DOHH2 (cell line): ENCODE data around the gene MAN2C1.

Experiments used
- H3F3A ChIP-seq: fragments of 200-600 bp; sonication (generic), shearing (Covaris generic); 2 replicates; pipeline ENCODE4 v1.6.0; 2016; ENCODE audit warnings: antibody characterized with exemption, mild to moderate bottlenecking; ENCODE audit not compliant: control insufficient read depth, insufficient read depth
- H3K27ac ChIP-seq: fragments of 200-600 bp; sonication (generic); 2 replicates; pipeline ENCODE4 v1.5.1; 2014; ENCODE audit warnings: low read depth, mild to moderate bottlenecking, low read length, moderate library complexity
- H3K27me3 ChIP-seq: fragments of 200-600 bp; sonication (generic); 2 replicates; pipeline ENCODE4 v1.6.1; 2014; ENCODE audit warnings: mild to moderate bottlenecking, low read length, mixed read lengths; ENCODE audit not compliant: control insufficient read depth
- H3K36me3 ChIP-seq: fragments of 200-600 bp; sonication (generic); 2 replicates; pipeline ENCODE4 v1.6.1; 2014; ENCODE audit warnings: mild to moderate bottlenecking, low read length, moderate library complexity, mixed read lengths; ENCODE audit not compliant: control insufficient read depth
- H3K4me1 ChIP-seq: fragments of 200-600 bp; sonication (generic); 2 replicates; pipeline ENCODE4 v1.6.1; 2014; ENCODE audit warnings: mild to moderate bottlenecking, low read length, mixed read lengths; ENCODE audit not compliant: control insufficient read depth
- H3K4me2 ChIP-seq: fragments of 200-600 bp; sonication (generic); 2 replicates; pipeline ENCODE4 v1.6.0; 2014; ENCODE audit warnings: mild to moderate bottlenecking, low read length, moderate library complexity
- H3K4me3 ChIP-seq: fragments of 200-600 bp; sonication (generic); 2 replicates; pipeline ENCODE4 v1.5.1; 2014; ENCODE audit warnings: mild to moderate bottlenecking, low read length, mixed read lengths
- H3K79me2 ChIP-seq: fragments of 200-600 bp; sonication (generic); 2 replicates; pipeline ENCODE4 v1.6.1; 2014; ENCODE audit warnings: mild to moderate bottlenecking, low read length, mixed read lengths; ENCODE audit not compliant: control insufficient read depth
- H3K9me2 ChIP-seq: fragments of 200-600 bp; sonication (generic); replicated peaks from 2 replicates; pipeline ENCODE4 v1.6.1; 2014; ENCODE audit warnings: mild to moderate bottlenecking, low read length, mixed read lengths; ENCODE audit not compliant: control insufficient read depth
- H3K9me3 ChIP-seq: fragments of 200-600 bp; sonication (generic); 2 replicates; pipeline ENCODE4 v1.6.1; 2014; ENCODE audit warnings: antibody characterized with exemption, low read length, mixed read lengths; ENCODE audit not compliant: control insufficient read depth, insufficient read depth
- H4K20me1 ChIP-seq: fragments of 200-600 bp; sonication (generic); 2 replicates; pipeline ENCODE4 v1.6.0; 2014; ENCODE audit warnings: low read depth, mild to moderate bottlenecking, antibody characterized with exemption, low read length, moderate library complexity; ENCODE audit not compliant: control insufficient read depth, insufficient read depth
- EZH2phosphoT487 ChIP-seq: fragments of 200-600 bp; sonication (generic); IDR thresholded peaks from 2 replicates; pipeline ENCODE4 v1.6.1; 2017; ENCODE audit warnings: borderline replicate concordance, mild to moderate bottlenecking, antibody characterized with exemption, low read length, moderate library complexity, mixed read lengths
- TF ChIP-seq, protein P1 (sequence below): fragments of 200-600 bp; sonication (generic); IDR thresholded peaks from one replicate; pipeline ENCODE4 v1.5.1; 2014; ENCODE audit warnings: antibody characterized with exemption, mild to moderate bottlenecking, low read depth, low read length; ENCODE audit not compliant: poor library complexity, severe bottlenecking

The MAN2C1 gene

DNA sequence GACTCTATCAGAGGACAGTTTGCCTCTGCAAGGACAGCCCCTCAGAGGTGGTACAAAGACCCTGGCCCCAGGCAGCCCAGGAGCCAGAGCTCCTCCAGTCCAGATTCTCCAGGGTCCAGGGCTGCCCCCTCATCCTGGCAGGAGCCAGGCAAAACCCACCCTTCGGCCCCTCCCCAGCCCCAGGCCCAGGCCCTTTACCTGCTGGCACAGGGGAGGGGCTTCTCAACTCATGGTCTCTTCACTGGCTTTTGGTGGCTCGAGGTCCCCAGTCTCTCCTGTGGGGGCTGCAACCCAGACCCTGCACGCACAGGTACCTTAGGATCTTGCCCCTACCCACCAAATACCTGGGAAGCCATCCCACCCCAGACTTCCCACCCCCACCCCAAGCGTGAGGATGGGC lies 13.0 kb downstream of the MAN2C1 start:
- Histone ChIP-seq H4K20me1 (no peaks in the 10 kb centered on the region), H3K9me3 (no peaks in the 10 kb centered on the region), H3K27ac (no peak overlapping the region), H3K4me3 (no peak overlapping the region), H3K27me3 (no peaks in the 10 kb centered on the region), H3K36me3 (peaks cover 60% of the 10 kb centered on the region), H3F3A (peaks cover 6% of the 10 kb centered on the region), H3K9me2 (no peaks in the 10 kb centered on the region), H3K4me2 (no peak overlapping the region), H3K4me1 (peaks cover 10% of the 10 kb centered on the region), H3K79me2 (peaks cover 7% of the 10 kb centered on the region)
- TF ChIP-seq EZH2phosphoT487, result no peak
- TF ChIP-seq, protein P1, sequence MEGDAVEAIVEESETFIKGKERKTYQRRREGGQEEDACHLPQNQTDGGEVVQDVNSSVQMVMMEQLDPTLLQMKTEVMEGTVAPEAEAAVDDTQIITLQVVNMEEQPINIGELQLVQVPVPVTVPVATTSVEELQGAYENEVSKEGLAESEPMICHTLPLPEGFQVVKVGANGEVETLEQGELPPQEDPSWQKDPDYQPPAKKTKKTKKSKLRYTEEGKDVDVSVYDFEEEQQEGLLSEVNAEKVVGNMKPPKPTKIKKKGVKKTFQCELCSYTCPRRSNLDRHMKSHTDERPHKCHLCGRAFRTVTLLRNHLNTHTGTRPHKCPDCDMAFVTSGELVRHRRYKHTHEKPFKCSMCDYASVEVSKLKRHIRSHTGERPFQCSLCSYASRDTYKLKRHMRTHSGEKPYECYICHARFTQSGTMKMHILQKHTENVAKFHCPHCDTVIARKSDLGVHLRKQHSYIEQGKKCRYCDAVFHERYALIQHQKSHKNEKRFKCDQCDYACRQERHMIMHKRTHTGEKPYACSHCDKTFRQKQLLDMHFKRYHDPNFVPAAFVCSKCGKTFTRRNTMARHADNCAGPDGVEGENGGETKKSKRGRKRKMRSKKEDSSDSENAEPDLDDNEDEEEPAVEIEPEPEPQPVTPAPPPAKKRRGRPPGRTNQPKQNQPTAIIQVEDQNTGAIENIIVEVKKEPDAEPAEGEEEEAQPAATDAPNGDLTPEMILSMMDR, result no peak

DNA sequence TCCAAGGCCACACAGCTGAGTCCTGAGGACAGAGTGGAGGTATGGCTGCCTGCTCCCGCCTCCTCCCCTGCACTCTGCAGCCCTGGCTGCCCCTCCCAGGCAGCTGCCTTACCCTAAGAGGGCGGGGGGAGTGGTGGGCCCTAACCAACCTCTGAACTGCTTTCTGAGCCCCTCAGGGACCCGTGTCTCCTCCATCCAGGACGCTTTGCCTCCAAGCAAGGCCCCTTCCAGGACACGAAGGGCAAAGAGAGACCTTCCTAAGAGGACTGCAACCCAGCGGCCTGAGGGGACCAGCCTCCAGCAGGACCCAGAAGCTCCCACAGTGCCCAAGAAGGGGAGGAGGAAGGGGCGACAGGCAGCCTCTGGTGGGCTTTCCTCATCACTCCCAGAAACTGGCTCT lies 14.0 kb downstream of the MAN2C1 start:
- Histone ChIP-seq H3K9me2 (no peaks in the 10 kb centered on the region), H3K36me3 (peaks cover 67% of the 10 kb centered on the region), H3K4me3 (no peak overlapping the region), H3K9me3 (no peaks in the 10 kb centered on the region), H3K4me1 (peaks cover 19% of the 10 kb centered on the region), H3K79me2 (peaks cover 10% of the 10 kb centered on the region), H4K20me1 (no peaks in the 10 kb centered on the region), H3F3A (peaks cover 9% of the 10 kb centered on the region), H3K4me2 (no peak overlapping the region), H3K27me3 (no peaks in the 10 kb centered on the region), H3K27ac (no peak overlapping the region)
- TF ChIP-seq, protein P1, result no peak
- no peak for TF ChIP-seq EZH2phosphoT487

DNA sequence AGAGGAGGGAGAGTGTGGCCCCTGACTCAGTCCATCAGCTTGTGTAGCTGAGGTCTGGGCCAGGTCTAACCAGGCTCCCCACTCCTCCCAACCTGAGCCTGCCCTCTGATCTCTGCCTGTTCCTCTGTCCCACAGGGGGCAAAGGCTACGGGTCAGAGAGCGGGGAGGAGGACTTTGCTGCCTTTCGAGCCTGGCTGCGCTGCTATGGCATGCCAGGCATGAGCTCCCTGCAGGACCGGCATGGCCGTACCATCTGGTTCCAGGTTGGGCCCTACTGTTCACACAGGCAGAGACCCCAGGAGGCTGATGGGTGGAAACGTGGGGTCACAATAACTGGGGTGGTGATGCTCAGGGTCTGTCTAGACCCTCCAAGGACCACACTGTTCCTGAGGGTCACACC lies 14.8 kb downstream of the MAN2C1 start:
- Histone ChIP-seq H3K4me1 (peaks cover 28% of the 10 kb centered on the region), H3K9me3 (peaks cover 5% of the 10 kb centered on the region; the same call in 1 of the 2 replicates), H3K4me3 (no peak overlapping the region), H3K27me3 (no peaks in the 10 kb centered on the region), H3K79me2 (peaks cover 18% of the 10 kb centered on the region), H3K4me2 (no peak overlapping the region), H3K36me3 (peaks cover 76% of the 10 kb centered on the region), H3K9me2 (no peaks in the 10 kb centered on the region), H3K27ac (no peak overlapping the region), H4K20me1 (no peaks in the 10 kb centered on the region), H3F3A (peaks cover 11% of the 10 kb centered on the region)
- TF ChIP-seq, protein P1, result no peak
- no peak for TF ChIP-seq EZH2phosphoT487
